ENCODE results near the gene NBPF12. TPM values are rescaled to one million over a fixed set of nuclear protein-coding genes. Genes with fewer than 3 reads are reported as not detected.
"Not testable (repeated sequence)": the region's sequence is repeated elsewhere in the genome, so short reads cannot be mapped to it uniquely, and the experiment has no call there.

Gene NBPF12
- total and polyA plus RNA-seq, 2 of the 13 experiments (the other 11 are each of a cell fraction or from before 2014, with no cell fraction given) = 4.6 to 6.4 TPM

DNA sequence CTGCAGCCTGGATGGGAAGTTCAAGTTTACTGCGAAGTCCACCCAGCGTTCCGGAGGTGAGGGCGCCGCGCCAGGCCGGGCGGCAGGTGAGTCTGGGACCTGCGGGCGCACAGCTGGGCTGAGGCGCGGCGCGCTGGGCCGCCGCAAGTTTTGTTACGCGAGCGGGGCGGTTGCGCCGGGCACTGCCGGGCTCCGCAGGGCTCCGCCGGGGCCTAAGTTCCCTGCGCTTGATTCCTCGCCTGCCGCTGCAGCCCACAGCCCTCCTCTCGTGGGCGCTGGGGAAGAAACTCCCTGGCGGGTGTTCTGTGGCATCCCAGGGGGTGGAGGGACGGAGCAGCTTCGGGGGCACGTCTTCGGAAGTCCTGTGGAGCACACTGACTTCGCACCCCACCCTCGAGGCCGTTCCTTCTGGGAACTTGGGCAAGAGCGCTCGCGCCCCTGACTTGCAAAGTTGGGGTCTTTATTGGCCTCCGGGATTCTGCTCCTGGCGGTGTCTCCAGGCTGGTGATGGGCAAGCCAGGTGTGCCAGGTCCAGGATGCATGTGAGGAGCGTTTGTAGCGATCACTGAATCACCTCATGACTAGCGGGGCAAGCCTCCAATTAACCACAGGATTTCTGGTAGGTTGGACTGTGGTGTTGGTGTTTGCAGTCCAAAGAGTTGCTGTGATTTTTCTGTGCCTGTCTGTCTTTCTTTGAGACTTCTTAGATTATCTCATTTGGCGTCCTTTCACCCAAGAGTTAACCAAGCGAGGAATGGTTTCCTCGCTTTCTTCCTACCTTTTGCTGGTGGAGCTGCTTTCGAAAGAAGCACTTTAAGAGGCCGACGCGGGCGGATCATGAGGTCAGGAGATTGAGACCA lies 1.0 kb downstream of the NBPF12 start (continued):
- TF ChIP-seq SPEN (CRISPR knock-in tag; IDR thresholded peaks at IDR 0.05; ENCODE audit: low read depth) (0 out of 2 replicates have a peak, but pooled peaks have one; percentile 7), RBFOX2 (IDR thresholded peaks at IDR 0.05; ENCODE audit: low read depth, low read length) (peak; percentile 23), SP5 (CRISPR knock-in tag; IDR thresholded peaks at IDR 0.05; ENCODE audit: borderline replicate concordance, low read depth) (0 out of 2 replicates have a peak, but pooled peaks have one; percentile 5)
- TF ChIP-seq, protein P1, sequence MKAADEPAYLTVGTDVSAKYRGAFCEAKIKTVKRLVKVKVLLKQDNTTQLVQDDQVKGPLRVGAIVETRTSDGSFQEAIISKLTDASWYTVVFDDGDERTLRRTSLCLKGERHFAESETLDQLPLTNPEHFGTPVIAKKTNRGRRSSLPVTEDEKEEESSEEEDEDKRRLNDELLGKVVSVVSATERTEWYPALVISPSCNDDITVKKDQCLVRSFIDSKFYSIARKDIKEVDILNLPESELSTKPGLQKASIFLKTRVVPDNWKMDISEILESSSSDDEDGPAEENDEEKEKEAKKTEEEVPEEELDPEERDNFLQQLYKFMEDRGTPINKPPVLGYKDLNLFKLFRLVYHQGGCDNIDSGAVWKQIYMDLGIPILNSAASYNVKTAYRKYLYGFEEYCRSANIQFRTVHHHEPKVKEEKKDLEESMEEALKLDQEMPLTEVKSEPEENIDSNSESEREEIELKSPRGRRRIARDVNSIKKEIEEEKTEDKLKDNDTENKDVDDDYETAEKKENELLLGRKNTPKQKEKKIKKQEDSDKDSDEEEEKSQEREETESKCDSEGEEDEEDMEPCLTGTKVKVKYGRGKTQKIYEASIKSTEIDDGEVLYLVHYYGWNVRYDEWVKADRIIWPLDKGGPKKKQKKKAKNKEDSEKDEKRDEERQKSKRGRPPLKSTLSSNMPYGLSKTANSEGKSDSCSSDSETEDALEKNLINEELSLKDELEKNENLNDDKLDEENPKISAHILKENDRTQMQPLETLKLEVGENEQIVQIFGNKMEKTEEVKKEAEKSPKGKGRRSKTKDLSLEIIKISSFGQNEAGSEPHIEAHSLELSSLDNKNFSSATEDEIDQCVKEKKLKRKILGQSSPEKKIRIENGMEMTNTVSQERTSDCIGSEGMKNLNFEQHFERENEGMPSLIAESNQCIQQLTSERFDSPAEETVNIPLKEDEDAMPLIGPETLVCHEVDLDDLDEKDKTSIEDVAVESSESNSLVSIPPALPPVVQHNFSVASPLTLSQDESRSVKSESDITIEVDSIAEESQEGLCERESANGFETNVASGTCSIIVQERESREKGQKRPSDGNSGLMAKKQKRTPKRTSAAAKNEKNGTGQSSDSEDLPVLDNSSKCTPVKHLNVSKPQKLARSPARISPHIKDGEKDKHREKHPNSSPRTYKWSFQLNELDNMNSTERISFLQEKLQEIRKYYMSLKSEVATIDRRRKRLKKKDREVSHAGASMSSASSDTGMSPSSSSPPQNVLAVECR (CRISPR knock-in tag; IDR thresholded peaks at IDR 0.05; ENCODE audit: borderline replicate concordance) = peak; percentile 39; the same call in 1 of the 2 replicates
- TF ChIP-seq, protein P2, sequence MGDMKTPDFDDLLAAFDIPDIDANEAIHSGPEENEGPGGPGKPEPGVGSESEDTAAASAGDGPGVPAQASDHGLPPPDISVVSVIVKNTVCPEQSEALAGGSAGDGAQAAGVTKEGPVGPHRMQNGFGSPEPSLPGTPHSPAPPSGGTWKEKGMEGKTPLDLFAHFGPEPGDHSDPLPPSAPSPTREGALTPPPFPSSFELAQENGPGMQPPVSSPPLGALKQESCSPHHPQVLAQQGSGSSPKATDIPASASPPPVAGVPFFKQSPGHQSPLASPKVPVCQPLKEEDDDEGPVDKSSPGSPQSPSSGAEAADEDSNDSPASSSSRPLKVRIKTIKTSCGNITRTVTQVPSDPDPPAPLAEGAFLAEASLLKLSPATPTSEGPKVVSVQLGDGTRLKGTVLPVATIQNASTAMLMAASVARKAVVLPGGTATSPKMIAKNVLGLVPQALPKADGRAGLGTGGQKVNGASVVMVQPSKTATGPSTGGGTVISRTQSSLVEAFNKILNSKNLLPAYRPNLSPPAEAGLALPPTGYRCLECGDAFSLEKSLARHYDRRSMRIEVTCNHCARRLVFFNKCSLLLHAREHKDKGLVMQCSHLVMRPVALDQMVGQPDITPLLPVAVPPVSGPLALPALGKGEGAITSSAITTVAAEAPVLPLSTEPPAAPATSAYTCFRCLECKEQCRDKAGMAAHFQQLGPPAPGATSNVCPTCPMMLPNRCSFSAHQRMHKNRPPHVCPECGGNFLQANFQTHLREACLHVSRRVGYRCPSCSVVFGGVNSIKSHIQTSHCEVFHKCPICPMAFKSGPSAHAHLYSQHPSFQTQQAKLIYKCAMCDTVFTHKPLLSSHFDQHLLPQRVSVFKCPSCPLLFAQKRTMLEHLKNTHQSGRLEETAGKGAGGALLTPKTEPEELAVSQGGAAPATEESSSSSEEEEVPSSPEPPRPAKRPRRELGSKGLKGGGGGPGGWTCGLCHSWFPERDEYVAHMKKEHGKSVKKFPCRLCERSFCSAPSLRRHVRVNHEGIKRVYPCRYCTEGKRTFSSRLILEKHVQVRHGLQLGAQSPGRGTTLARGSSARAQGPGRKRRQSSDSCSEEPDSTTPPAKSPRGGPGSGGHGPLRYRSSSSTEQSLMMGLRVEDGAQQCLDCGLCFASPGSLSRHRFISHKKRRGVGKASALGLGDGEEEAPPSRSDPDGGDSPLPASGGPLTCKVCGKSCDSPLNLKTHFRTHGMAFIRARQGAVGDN (CRISPR knock-in tag; IDR thresholded peaks at IDR 0.05) = peak; percentile 41; the same call in 1 of the 2 replicates
- TF ChIP-seq, protein P3, sequence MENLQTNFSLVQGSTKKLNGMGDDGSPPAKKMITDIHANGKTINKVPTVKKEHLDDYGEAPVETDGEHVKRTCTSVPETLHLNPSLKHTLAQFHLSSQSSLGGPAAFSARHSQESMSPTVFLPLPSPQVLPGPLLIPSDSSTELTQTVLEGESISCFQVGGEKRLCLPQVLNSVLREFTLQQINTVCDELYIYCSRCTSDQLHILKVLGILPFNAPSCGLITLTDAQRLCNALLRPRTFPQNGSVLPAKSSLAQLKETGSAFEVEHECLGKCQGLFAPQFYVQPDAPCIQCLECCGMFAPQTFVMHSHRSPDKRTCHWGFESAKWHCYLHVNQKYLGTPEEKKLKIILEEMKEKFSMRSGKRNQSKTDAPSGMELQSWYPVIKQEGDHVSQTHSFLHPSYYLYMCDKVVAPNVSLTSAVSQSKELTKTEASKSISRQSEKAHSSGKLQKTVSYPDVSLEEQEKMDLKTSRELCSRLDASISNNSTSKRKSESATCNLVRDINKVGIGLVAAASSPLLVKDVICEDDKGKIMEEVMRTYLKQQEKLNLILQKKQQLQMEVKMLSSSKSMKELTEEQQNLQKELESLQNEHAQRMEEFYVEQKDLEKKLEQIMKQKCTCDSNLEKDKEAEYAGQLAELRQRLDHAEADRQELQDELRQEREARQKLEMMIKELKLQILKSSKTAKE (CRISPR knock-in tag; IDR thresholded peaks at IDR 0.05; ENCODE audit: borderline replicate concordance) = 0 out of 2 replicates have a peak, but pooled peaks have one; percentile 18

DNA sequence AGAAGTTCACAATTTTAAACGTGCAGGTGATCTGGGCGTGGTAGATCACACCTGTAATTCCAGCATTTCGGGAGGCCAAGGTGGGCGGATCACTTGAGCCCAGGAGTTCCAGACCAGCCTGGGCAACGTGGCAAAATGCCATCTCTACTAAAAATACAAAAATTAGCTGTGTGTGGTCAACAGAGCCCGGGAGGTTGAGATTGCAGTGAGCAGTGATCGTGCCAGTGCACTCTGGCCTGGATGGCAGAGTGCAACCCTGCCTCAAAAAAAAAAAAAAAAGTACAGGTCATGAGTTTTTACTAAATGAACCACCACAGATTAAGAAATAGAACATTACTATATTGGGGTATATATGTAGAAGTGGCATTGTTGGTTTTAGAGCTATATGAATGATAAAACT lies 2.2 kb downstream of the NBPF12 start:
- ATAC-seq = not testable (repeated sequence)

More for the DNA sequence above, 2.2 kb downstream of the NBPF12 start:
- H3K4me3 ChIP-seq (replicated peaks in 1 of 3; ENCODE audit: insufficient read depth in 1 of 3, low read depth in 2 of 3, low read length in 3 of 3); POLR2A ChIA-PET; FAIRE-seq; H3K36me3 ChIP-seq (replicated peaks in 1 of 2; ENCODE audit: control insufficient read depth in 1 of 2, insufficient read depth in 2 of 2, low read length in 2 of 2); H3K4me2 ChIP-seq (ENCODE audit: low read depth, low read length); H2AFZ ChIP-seq (ENCODE audit: low read length); H3K4me1 ChIP-seq (ENCODE audit: insufficient read depth, low read length); intact Hi-C loops (cut with micrococcal nuclease; ENCODE audit: unreplicated experiment); CTCF ChIA-PET (ENCODE audit: low intra/inter-chr PET ratio, low total read pairs); H3K9ac ChIP-seq (ENCODE audit: insufficient read depth, low read depth, low read length); H3K9me3 ChIP-seq (ENCODE audit: low read length); H3K27ac ChIP-seq (ENCODE audit: extremely low read length, insufficient read depth, low read length); DNase-seq (ENCODE audit: low spot score); BruUV-seq (replicated peaks); H3K79me2 ChIP-seq (ENCODE audit: insufficient read depth, low read length); H3K27me3 ChIP-seq (ENCODE audit: control insufficient read depth in 1 of 2, insufficient read depth in 2 of 2, low read length in 2 of 2); in situ Hi-C loops (cut with HindIII; ENCODE audit: extremely low pct_ligation_motif_present, low pct_unique_long_range_greater_than_20kb); H4K20me1 ChIP-seq (ENCODE audit: insufficient read depth, low read length): not testable (repeated sequence)
- WGBS (ENCODE audit: low lambda C conversion rate) = 47% methylated on average over 3 of the region's 7 CpGs

Data from HepG2 (cell line).